CD4-positive, alpha-beta T cell treated with Interferon gamma for 1 hour (primary cell): Measurements from ENCODE around the gene ARHGAP5.
A peak's percentile ranks its signal among the peaks of the same experiment; 100 is the strongest.

Experiments
- DNase-seq: peaks from one replicate; pipeline ENCODE4 v3.0.0-alpha.2; 2020

The ARHGAP5 gene

DNA sequence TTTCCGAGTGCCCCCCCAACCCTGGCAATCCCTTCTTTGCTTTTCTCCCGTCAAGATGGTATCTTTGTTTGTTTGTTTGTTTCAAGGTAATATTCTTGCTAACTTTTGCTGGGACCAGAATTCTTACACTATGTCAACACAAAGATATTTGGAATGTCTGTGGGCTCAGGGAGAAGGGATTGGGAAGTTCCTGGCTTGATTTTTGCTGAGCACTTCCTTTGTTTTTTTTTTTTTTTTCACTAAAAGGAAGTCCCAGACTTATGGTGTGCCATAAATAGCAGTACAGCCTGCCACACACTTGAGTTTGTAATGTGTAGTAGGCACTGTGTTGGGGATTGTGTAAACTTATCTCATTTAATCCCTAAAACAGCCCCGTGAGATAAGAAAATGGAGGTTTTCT lies 113.6 kb downstream of the ARHGAP5 start:
- DNase-seq, result no peak

DNA sequence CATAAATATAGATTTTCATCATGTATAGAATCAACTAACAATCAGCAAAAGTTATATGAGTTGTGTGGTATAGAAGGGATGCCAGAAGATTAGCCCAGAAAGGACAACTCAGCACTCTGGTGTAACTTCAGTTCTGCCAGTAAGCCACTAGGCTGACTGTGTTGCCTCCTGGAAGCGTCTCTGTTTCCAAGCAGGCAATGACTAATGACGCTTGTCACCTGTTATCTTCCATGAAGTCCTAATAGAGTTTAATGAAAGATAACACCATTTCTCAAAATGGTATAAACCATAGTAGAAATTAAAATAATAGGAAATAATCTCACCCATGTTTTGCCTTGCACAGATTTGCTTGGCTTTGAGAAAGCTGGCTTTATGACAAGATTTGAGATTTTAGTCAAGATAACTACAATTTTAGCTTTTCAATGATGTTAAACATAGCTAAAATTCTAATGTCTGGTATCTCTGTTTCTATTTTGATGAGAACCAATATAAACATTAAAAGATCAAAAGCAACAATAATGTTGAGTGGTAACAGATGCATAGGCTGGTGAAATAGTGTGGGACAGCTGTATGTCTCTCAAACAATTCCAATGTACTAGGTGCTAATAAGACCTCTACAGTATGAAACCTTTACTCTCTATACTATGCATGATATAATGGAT lies 115.7 kb downstream of the ARHGAP5 start:
- DNase-seq, result no peak

DNA sequence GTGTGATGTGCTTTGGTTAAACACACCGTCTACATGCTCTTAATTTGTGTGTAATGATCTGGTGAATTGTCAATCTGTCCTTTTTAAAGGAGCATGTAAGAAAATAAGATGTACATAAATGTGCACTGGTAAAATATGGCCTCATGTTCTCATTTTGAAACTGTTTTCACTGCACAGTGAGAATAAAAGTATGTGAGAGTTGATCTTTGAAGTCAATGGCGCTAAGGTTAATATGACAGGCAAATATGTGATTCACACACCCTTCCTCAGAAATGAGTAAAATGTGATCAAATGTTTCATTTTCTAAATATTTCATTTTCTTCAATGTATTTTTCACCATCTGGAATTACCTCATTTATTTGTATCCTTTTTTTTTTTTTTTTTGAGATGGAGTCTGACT lies 116.4 kb downstream of the ARHGAP5 start:
- no peak for DNase-seq

DNA sequence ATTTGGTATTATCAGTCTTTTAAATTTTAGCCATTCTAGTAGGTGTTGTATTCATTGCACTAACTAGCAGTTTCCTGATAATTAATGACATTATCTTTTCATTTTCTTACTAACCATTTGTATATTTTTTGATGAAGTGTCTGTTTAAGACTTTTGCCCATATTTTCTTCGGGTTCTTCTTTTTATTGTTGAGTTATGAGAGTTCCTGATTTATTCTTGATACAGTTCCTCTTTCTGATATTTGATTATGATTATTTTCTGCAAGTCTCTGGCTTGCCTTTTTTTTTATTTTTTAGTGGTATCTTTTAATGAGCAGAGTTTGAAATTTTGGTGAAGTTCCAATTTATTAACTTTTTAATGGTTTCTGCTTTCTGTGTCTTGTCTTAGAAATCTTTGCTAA lies 118.5 kb downstream of the ARHGAP5 start:
- no peak for DNase-seq

DNA sequence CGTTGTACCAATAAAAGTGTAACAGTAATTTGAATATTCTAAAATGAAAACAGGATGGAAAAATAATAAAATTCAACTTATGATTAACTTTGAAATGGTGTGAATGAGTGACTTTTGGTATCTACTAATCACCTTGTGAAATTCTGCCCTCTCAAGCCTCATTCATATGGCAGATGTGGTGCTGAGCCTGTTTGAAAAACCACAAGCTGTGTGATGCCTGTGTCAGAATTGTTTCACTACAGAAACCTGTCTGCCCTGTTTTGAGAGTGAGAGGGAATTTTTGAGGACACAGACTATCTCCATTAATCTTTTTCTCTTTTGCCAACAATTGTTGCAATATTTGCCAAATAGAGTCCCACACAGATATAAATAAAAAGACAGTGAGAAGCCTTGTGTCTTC lies 120.8 kb downstream of the ARHGAP5 start:
- no peak for DNase-seq

DNA sequence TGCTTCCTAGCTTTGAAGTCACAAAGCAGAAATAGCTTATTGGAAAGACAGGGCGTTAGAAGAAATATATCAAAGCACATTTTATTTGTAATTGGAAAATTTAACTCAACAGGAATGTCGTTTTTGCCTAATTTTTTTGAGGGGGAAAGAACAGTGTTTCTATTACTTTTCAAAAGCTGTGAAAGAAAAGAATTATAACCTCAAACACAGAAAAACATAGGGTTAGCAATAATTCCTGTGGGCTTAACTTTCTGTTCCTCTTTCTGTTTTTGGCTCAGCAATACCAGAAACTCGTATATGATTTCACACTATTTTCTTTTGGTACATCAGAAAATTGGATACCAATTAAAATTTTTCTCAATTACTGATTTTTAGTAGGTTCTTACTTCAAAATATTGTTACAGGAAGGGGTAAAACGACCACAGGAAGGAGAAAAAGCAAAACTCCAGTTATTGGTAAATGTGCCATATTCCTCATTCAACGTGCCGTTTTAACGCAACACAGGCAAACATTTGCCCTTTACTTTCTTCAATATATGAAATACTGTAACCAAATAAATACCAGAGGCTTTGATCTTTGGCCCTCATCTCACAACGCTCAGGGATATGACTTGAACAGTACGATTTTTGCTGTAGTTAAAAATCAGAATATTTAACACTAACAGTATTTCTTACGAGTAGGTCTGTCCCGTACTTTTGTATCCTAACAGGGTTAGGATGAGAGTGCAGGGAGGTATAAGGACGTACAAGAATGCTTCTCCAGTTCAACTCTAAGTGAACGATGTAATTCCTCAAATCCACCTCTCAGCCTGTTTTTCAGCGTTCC lies 123.5 kb downstream of the ARHGAP5 start:
- DNase-seq, result no peak

DNA sequence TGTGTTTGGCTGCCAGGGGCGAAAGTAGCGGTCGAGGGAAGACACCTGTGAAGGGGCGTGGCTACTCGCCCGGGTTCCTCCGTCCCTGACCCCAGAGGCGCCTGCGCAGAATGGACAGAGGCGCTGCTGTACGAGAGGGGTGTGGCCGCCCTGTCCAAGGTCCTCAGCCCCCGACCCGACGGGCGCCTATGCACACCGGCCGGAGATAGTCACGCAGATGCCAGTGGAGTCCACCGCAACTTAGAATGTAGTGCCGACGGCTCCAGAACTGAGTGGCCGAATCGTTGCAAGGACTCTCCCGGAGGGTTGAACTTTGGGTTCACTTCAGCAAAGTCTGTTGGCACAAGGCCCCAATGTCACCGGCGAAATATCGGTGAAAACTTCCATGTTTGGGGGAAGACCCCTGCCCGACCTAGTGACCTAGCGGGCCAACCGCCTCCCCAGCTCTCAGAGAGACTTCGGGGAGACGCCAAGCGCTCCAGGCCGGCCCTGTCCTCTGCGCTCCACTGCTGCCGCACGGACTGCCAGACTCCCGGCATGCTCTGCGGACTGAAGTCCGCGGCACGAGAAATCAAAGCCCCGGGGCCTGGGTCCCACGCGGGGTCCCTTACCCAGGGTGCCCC lies 124.2 kb downstream of the ARHGAP5 start:
- peak; percentile 83 for DNase-seq

DNA sequence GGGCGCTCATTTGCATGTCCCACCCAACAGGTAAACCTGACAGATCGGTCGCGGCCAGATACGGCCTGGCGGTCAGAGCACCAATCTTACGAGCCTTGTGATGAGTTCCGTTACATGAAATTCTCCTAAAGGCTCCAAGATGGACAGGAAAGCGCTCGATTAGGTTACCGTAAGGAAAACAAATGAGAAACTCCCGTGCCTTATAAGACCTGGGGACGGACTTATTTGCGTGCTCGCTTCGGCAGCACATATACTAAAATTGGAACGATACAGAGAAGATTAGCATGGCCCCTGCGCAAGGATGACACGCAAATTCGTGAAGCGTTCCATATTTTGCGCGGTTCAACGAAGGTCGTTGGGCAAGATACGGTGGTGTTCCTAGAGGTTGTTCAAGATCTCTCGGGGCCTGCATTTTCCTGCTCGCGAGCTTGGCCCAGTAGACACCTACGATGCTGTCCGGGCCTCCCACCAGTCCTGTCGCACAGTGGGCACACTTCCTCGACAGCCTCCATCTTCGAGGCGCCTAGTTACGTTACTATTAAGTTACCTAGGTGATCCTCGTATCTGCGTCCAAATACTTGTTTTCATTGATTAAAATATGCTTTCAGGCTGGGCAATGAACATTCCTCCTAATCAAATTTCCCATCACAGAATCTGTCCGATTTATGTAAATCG lies 124.8 kb downstream of the ARHGAP5 start, which contains the start of gene RNU6-7:
Gene RNU6-7, plus strand, starts transcription at position 230 of the 675 bp plus-strand sequence.
- DNase-seq, result peak; percentile 25

DNA sequence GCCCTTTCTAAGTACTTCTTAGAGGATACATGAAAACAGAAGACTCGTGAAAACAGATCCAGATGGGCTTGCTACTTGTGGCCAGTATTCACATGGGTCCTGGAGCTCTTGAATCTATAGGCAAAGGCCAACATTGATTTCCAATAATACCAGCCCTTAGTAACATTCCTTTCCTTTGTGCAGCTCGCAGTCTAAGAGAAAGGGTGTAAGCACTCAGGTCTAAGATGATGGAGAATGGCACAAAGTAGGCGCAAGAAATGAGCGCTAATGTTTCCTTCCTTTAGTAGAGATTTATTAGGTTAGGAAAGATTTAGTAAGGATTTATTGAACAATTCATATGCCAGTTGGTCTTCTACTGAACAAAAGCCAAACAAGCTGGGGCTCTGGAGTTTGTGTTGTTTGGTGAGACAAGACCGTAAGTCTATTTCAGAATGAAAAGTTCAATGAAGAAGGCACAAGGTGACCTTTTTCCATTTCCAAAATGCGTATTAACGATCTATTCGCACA lies 125.4 kb downstream of the ARHGAP5 start:
- no peak for DNase-seq

DNA sequence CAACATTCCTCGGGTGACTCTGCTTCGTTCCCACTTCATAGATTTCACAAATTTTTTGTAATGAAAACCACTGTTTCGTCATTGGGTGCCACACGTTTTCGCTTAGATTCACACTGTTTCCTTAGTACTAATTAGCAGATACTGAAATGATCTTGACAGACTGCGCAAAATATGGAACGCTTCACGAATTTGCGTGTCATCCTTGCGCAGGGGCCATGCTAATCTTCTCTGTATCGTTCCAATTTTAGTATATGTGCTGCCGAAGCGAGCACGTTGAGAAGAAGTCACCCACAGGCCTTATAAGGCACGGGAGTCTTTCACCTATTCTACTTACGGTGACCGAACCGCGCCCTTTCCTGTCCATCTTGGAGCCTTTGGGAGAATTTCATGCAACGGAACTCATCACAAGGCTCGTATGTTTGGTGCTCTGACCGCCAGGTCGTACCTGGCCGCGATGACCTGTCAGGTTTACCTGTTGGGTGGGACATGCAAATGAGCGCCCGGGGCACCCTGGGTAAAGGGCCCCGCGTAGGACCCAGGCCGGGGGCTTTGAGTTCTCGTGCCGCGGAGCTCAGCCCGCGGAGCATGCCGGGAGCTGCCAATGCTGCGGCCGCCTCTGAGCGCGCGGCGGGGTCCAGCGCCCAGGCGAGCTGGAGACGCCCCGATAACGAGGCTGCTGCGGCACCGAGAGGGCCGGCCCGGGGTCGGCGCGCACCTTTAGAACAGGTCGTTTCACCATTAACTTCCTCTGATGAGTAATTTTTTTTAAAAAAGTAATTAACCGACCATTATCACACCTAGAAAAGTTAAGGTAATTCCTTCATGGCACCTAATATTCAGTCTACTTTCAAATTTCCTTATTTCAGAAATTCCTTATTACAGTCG lies 126.1 kb downstream of the ARHGAP5 start, which contains the start of gene RNU6-8:
Gene RNU6-8, minus strand, starts transcription at position 272 of the 885 bp plus-strand sequence.
- peak; percentile 87 for DNase-seq

DNA sequence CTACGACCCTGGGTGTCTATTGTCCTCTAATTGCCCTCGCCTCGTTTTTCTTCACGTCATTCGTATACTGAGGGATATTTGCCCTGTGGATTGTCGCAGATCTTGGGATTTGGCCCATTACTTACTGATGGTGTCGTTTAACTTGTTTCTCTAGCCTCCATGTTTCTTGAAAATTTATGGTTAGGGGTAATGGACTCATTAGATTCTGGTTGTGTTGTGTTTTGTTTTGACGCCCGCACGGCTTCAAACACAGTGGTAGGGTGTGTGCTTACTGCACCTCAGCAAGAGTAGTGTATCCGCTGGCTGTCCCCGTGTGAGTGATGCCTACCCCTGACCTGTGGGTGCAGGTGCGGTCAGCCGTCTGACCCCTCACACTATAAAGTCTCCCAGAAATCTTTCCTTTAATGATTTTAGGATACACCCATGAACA lies 126.8 kb downstream of the ARHGAP5 start:
- no peak for DNase-seq

DNA sequence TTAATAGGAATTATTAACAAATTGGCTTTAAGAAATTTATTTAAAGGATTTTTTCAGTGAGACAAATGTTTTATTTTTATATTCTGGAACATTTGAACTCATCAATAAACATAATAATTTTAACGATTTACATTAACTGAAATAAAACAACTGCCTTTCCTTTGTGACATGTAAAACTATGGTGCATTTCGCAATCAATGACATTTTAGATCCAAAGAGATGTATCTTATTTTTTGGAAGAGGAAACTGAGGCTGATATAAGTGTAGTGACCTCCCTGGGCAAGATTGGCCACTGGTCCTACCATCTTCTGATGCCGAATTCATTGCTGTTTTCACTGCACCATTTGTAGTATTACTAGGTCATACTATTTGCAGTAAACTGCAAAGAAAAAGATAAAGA lies 128.4 kb downstream of the ARHGAP5 start:
- DNase-seq, result no peak

DNA sequence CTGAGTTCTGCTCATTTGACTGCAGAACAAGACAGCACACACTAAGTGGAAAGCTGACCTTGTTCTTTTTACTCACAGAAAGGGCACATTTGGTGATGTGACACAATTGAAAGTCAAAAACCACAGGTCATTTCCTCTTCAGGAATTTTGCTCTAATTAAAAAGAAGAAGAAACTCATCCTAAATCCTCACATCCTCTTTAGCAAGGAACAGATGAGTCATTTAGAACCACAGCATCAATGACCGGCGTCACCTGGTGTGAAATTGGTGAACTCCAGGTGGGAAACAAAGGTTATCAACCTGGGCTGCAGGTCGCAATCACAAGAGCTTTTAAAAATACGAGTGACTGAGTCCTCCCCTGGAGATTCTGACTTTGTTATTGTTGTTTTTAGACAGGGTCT lies 128.9 kb downstream of the ARHGAP5 start:
- DNase-seq, result no peak

DNA sequence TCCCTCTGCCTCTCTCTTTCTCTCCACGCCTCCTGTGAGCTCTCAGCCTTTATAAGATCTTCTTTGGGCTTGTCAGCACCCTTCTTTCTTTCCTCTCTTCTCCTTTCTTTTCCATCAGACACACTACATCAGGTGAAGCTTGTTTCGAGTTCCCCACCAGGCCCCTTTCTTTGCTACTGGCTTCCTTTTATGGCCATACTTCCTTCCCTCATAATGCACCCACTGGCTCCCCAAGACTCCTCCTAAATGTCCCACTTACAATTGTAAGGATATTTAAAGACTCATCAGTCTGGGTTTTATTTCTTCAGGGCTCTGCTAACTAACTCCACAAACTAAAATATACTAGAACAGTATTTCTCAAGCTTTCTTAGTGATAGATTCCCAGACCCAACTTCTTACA lies 129.4 kb downstream of the ARHGAP5 start:
- DNase-seq, result no peak

DNA sequence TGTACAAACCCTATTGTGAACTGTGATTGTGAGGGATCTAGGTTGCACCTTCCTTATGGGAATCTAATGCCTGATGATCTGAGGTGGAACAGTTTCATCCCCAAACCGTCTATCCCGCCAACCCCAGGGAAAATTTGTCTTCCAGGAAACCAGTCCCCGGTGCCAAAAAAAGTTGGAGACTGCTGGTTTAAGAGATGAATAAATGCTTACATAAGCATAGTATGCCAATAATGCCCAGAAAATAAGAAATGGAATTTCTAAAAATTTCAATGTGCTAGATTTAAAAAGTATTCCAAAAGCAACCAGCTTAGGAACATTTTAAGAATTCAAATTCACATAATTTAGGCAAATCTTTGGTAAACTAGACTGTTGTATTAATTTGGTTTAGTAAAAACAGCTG lies 131.4 kb downstream of the ARHGAP5 start:
- DNase-seq, result no peak
